Thyroid gland (tissue), 4 donors: Measurements from ENCODE around the gene STPG3. TPM values are rescaled to one million over a fixed set of nuclear protein-coding genes. Genes with fewer than 3 reads are reported as not detected.
A peak's percentile ranks its signal among the peaks of the same experiment; 100 is the strongest.

ENCODE experiments used
- DNase-seq, 2 donors: peaks; one replicate each; pipeline ENCODE4 v3.0.0-alpha.2; 2019
- H3K27ac ChIP-seq, 3 donors: fragments of 200-600 bp; sonication (generic); 1 replicate in 2 of 3; 2 replicates in 1 of 3; pipeline ENCODE4 v1.5.1; 2016 to 2019; ENCODE audit warnings: mild to moderate bottlenecking in 1 of 3, moderate library complexity in 1 of 3
- H3K27me3 ChIP-seq: fragments of 200-600 bp; sonication (generic); one replicate; pipeline ENCODE4 v1.5.1; 2019
- H3K36me3 ChIP-seq, 2 donors: fragments of 200-600 bp; sonication (generic); one replicate each; pipeline ENCODE4 v1.5.1; 2016 to 2019
- H3K4me1 ChIP-seq, 2 donors: fragments of 200-600 bp; sonication (generic); one replicate each; pipeline ENCODE4 v1.5.1; 2017 to 2019
- H3K4me3 ChIP-seq, 3 donors: fragments of 200-600 bp; sonication (generic); replicated peaks in 1 of 3; 1 replicate in 2 of 3; 2 replicates in 1 of 3; pipeline ENCODE4 v1.5.1; 2016; ENCODE audit warnings: mild to moderate bottlenecking in 1 of 3
- H3K9me3 ChIP-seq: fragments of 200-600 bp; sonication (generic); one replicate; pipeline ENCODE4 v1.5.1; 2017
- CTCF ChIP-seq, 6 experiments: fragments of 200-600 bp in 3 of 6; fragments of 450-650 bp in 3 of 6; sonication (generic) in 3 of 6; IDR thresholded peaks; one replicate each; pipeline ENCODE4 v1.5.1; 2016 to 2019; ENCODE audit warnings: antibody characterized with exemption in 6 of 6, mild to moderate bottlenecking in 2 of 6, inconsistent platforms in 1 of 6, moderate library complexity in 1 of 6
- POLR2A ChIP-seq, 2 donors: fragments of 450-650 bp; IDR thresholded peaks; one replicate each; pipeline ENCODE4 v1.6.1; 2017; ENCODE audit warnings: antibody characterized with exemption in 2 of 2, mild to moderate bottlenecking in 2 of 2, moderate library complexity in 1 of 2
- WGBS, 2 donors: methylation state at CpG; one replicate each; pipeline ENCODE4 v1.1.5; 2017; 5-methylcytosine and 5-hydroxymethylcytosine counted together
- intact Hi-C: fragments of 100-400 bp; cut with DNase I; formaldehyde crosslinking; loops from one replicate; pipeline ENCODE4 v1.15.1; 2023
- total RNA-seq, 4 donors: library from RNA; depleted of rRNA; stranded (reverse); fragments of >200 nt; gene quantifications; one replicate each; pipeline ENCODE4 v1.2.3, GENCODE V29; 2016

Gene STPG3
- total RNA-seq, 4 donors from 2014 or later, result not detected

- no peak overlapping the region for H3K4me3 ChIP-seq
- H3K4me1 ChIP-seq, result peaks cover 0 to 5% of the 10 kb centered on the region in 2 donors
- peaks cover 29 to 44% of the 10 kb centered on the region in 2 donors for H3K36me3 ChIP-seq
These were observed 16.9 kb downstream of the STPG3 start for GRCh38 chr9:137267933-137268355.

GRCh38 chr9:137268538-137269201 lies 17.6 kb downstream of the STPG3 start:
- WGBS, 2 donors, result 79 to 83% methylated on average over 19 of the region's 19 CpGs
- DNase-seq, result no peak
- Histone ChIP-seq H3K36me3 (peaks cover 32 to 45% of the 10 kb centered on the region in 2 donors), H3K4me1 (peaks cover 0 to 5% of the 10 kb centered on the region in 2 donors), H3K4me3 (no peak overlapping the region), H3K27me3 (no peaks in the 10 kb centered on the region), H3K9me3 (no peaks in the 10 kb centered on the region), H3K27ac (peak overlapping the region in 2 of 3 donors; percentile 32 to 56)
- TF ChIP-seq CTCF (IDR thresholded peaks at IDR 0.05) (no peak), POLR2A (IDR thresholded peaks at IDR 0.05) (no peak)
- intact Hi-C loops, result no loop called here

More at GRCh38 chr9:137267933-137268355, 16.9 kb downstream of the STPG3 start:
- 83 to 89% methylated on average over 5 to 6 of the region's 6 CpGs for WGBS, 2 donors
- no peak for TF ChIP-seq CTCF (IDR thresholded peaks at IDR 0.05)
- TF ChIP-seq POLR2A (IDR thresholded peaks at IDR 0.05), result no peak
- DNase-seq, result no peak
- intact Hi-C loops, result no loop called here
- no peaks in the 10 kb centered on the region for H3K9me3 ChIP-seq
- H3K27me3 ChIP-seq, result no peaks in the 10 kb centered on the region
- H3K27ac ChIP-seq, result no peak overlapping the region

DNA sequence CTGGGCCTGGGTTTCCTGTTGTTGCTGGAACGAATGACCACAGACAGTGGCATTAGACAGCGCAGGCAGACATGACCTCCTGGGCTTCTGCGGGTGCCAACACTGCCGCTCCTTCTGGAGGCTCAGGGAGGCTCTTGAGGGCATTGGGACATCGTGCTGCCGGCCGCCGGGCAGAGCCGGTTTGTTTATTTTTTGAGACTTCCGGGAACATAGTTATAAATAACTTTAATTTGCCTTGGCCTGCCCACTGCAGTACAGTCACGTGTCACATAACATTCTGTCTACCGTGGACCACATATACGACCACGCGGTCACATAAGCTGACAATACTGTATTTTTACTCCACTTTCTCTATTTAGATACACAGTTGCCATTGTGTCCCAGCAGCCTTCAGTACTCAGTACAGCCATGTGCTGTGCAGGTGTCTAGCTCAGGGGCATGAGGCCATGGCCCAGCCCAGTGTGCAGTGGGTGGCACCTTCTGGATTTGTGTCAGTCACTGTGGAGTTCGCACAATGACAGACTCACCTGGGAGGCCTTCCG lies 18.2 kb downstream of the STPG3 start:
- Histone ChIP-seq H3K4me3 (no peak overlapping the region), H3K27ac (peak overlapping the region; percentile 32 to 56 (median 46)), H3K36me3 (peaks cover 27 to 39% of the 10 kb centered on the region in 2 donors), H3K9me3 (no peaks in the 10 kb centered on the region), H3K4me1 (peaks cover 5 to 12% of the 10 kb centered on the region in 2 donors), H3K27me3 (no peaks in the 10 kb centered on the region)
- TF ChIP-seq POLR2A (IDR thresholded peaks at IDR 0.05) (no peak), CTCF (IDR thresholded peaks at IDR 0.05) (no peak)
- WGBS, 2 donors, result 82 to 86% methylated on average over 17 of the region's 17 CpGs
- intact Hi-C loops, result no loop called here
- no peak for DNase-seq

- no peak for DNase-seq
- H3K27me3 ChIP-seq, result no peaks in the 10 kb centered on the region
- H3K4me1 ChIP-seq, result peaks cover 10 to 21% of the 10 kb centered on the region in 2 donors
- intact Hi-C loops, result no loop called here
- 82 to 92% methylated on average over 22 to 24 of the region's 32 CpGs for WGBS, 2 donors
- TF ChIP-seq POLR2A (IDR thresholded peaks at IDR 0.05) (no peak), CTCF (IDR thresholded peaks at IDR 0.05) (no peak)
- no peaks in the 10 kb centered on the region for H3K9me3 ChIP-seq
- peaks cover 21 to 26% of the 10 kb centered on the region in 2 donors for H3K36me3 ChIP-seq
- no peak overlapping the region for H3K4me3 ChIP-seq
- no peak overlapping the region for H3K27ac ChIP-seq
These were observed 20.0 kb downstream of the STPG3 start for GRCh38 chr9:137270929-137271695.
